Activated T-cell treated with anti-CD3 and anti-CD28 coated beads for 4 hours (primary cell): Measurements from ENCODE around the gene MRPL58.
"Not testable (repeated sequence)": the region's sequence is repeated elsewhere in the genome, so short reads cannot be mapped to it uniquely, and the experiment has no call there.

ENCODE experiments used
- DNase-seq: peaks from one replicate; pipeline ENCODE4 v3.0.0-alpha.2; 2020

Gene MRPL58

GRCh38 chr17:74987909-74988711, 24.4 kb upstream of the MRPL58 start:
- no peak for DNase-seq

GRCh38 chr17:74990581-74991105, 21.8 kb upstream of the MRPL58 start:
- DNase-seq: no peak

GRCh38 chr17:74992223-74992622, 20.2 kb upstream of the MRPL58 start:
- DNase-seq: no peak

GRCh38 chr17:74994440-74994839, 18.0 kb upstream of the MRPL58 start:
- DNase-seq: no peak

- DNase-seq: no peak
Observed at GRCh38 chr17:74995847-74996246, 16.6 kb upstream of the MRPL58 start.

- no peak for DNase-seq
Observed at GRCh38 chr17:74998783-74999182, 13.7 kb upstream of the MRPL58 start.

- no peak for DNase-seq
Observed at GRCh38 chr17:74999523-74999922, 12.9 kb upstream of the MRPL58 start.

- DNase-seq: no peak
Observed at GRCh38 chr17:75001915-75002843, 10.3 kb upstream of the MRPL58 start.

GRCh38 chr17:75003070-75003956, 9.2 kb upstream of the MRPL58 start:
- DNase-seq: no peak

GRCh38 chr17:75003957-75004355, 8.5 kb upstream of the MRPL58 start:
- DNase-seq: no peak

GRCh38 chr17:75004371-75004770, 8.1 kb upstream of the MRPL58 start:
- no peak for DNase-seq

GRCh38 chr17:75005291-75005690, 7.2 kb upstream of the MRPL58 start:
- no peak for DNase-seq

- DNase-seq: not testable (repeated sequence)
Observed at GRCh38 chr17:75006084-75006483, 6.4 kb upstream of the MRPL58 start.

GRCh38 chr17:75006653-75007052, 5.8 kb upstream of the MRPL58 start:
- DNase-seq: no peak

GRCh38 chr17:75008373-75008772, 4.1 kb upstream of the MRPL58 start:
- no peak for DNase-seq

GRCh38 chr17:75009139-75009724, 3.2 kb upstream of the MRPL58 start:
- no peak for DNase-seq

- no peak for DNase-seq
Observed at GRCh38 chr17:75010683-75011400, 1.6 kb upstream of the MRPL58 start.

GRCh38 chr17:75011401-75012095, 922 bp upstream of the MRPL58 start:
- DNase-seq: no peak

GRCh38 chr17:75012096-75012345, 449 bp upstream of the MRPL58 start:
- DNase-seq: no peak

- DNase-seq: no peak
Observed at GRCh38 chr17:75013092-75013559, 656 bp downstream of the MRPL58 start.

- no peak for DNase-seq
Observed at GRCh38 chr17:75019146-75019545, 6.7 kb downstream of the MRPL58 start.
